IPS-NIHi7 (cell line): ENCODE measurements around the gene CDC123.

Source experiments
- DNase-seq: peaks from one replicate; pipeline ENCODE4 v3.0.0; 2012; ENCODE audit warnings: mixed read lengths; ENCODE audit errors: extremely low spot score

The CDC123 gene

DNA sequence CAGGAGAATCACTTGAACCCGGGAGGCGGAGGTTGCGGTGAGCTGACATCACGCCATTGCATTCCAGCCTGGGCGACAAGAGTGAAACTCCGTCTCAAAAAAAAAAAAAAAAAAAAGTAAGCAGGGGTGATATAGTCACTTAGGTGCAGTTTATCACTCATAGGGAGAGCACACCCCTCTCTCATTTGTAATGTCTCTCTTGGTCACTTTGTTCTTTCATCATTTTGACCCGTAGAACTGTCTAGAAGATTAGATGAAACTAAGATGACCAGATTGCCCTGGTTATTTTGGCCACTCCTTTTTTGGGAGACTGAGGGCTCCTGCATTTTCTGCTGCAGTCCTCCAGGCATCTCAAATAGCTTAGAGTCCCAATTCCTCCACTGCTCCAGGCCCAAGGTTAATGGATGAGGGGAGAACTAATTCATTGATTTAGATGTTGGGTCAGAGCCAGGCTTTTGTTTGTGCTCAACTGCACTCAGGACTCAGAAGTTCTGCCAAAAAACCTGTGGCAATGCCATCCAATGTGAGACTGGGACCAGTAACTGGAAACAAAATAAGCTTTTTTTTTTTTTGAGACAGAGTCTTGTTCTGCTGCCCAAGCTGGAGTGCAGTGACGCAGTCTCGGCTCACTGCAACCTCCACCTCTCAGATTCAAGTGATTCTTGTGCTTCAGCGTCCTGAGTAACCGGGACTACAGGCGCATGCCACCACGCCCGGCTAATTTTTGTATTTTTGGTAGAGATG lies 103.4 kb downstream of the CDC123 start:
- DNase-seq: no peak
